ENCODE measurements around the gene LCN12. TPM values are rescaled to one million over a fixed set of nuclear protein-coding genes. Genes with fewer than 3 reads are reported as not detected.

The LCN12 gene
- total RNA-seq, 1 donor from 2014 or later: not detected

GRCh38 chr9:136946228-136947027 lies 5.6 kb upstream of the LCN12 start:
- no peaks in the 10 kb centered on the region for H3K27me3 ChIP-seq
- peaks cover 60% of the 10 kb centered on the region for H3K4me1 ChIP-seq
- peaks cover 0 to 20% of the 10 kb centered on the region in 2 donors for H3K36me3 ChIP-seq
- H3K9me3 ChIP-seq: no peaks in the 10 kb centered on the region
- no peak overlapping the region for H3K4me3 ChIP-seq
- intact Hi-C loops (cut with DNase I): no loop called here
- H3K27ac ChIP-seq: no peak overlapping the region
- no peak for DNase-seq (ENCODE audit: extremely low spot score in 2 of 2)
- TF ChIP-seq POLR2A (IDR thresholded peaks at IDR 0.05) (no peak), POLR2AphosphoS5 (IDR thresholded peaks at IDR 0.05; ENCODE audit: insufficient read depth in 1 of 2, low read depth in 1 of 2) (no peak), CTCF (IDR thresholded peaks at IDR 0.05) (no peak)

- DNase-seq (ENCODE audit: extremely low spot score in 2 of 2): no peak
Measured at GRCh38 chr9:136947028-136947891, 4.8 kb upstream of the LCN12 start.

GRCh38 chr9:136947955-136948510 lies 4.0 kb upstream of the LCN12 start:
- Histone ChIP-seq H3K4me1 (peaks cover 65% of the 10 kb centered on the region), H3K27ac (no peak overlapping the region), H3K4me3 (no peak overlapping the region), H3K36me3 (peaks cover 0 to 4% of the 10 kb centered on the region in 2 donors), H3K27me3 (no peaks in the 10 kb centered on the region), H3K9me3 (no peaks in the 10 kb centered on the region)
- DNase-seq (ENCODE audit: extremely low spot score in 2 of 2): no peak
- TF ChIP-seq POLR2A (IDR thresholded peaks at IDR 0.05) (no peak), CTCF (IDR thresholded peaks at IDR 0.05) (peak in 2 of 3 experiments; percentile 37 to 41)
- intact Hi-C loops (cut with DNase I): no loop called here

More at GRCh38 chr9:136947028-136947891, 4.8 kb upstream of the LCN12 start:
- Histone ChIP-seq H3K4me1 (peaks cover 69% of the 10 kb centered on the region), H3K27ac (no peak overlapping the region), H3K9me3 (no peaks in the 10 kb centered on the region), H3K27me3 (no peaks in the 10 kb centered on the region), H3K4me3 (no peak overlapping the region), H3K36me3 (peaks cover 0 to 12% of the 10 kb centered on the region in 2 donors)
- no peak for TF ChIP-seq CTCF (IDR thresholded peaks at IDR 0.05)
- TF ChIP-seq POLR2AphosphoS5 (IDR thresholded peaks at IDR 0.05; ENCODE audit: insufficient read depth in 1 of 2, low read depth in 1 of 2): no peak
- no peak for TF ChIP-seq POLR2A (IDR thresholded peaks at IDR 0.05)
- intact Hi-C loops (cut with DNase I): no loop called here

- peak overlapping the region; percentile 54 to 62 for H3K4me3 ChIP-seq
- intact Hi-C loops (cut with DNase I): no loop called here
- DNase-seq (ENCODE audit: extremely low spot score in 2 of 2): no peak
- no peaks in the 10 kb centered on the region for H3K27me3 ChIP-seq
- H3K36me3 ChIP-seq: no peaks in the 10 kb centered on the region
- peak overlapping the region; percentile 69 for H3K27ac ChIP-seq
- TF ChIP-seq POLR2AphosphoS5 (IDR thresholded peaks at IDR 0.05; ENCODE audit: insufficient read depth in 1 of 2, low read depth in 1 of 2) (no peak), POLR2A (IDR thresholded peaks at IDR 0.05) (no peak), CTCF (IDR thresholded peaks at IDR 0.05) (no peak)
- no peaks in the 10 kb centered on the region for H3K9me3 ChIP-seq
- H3K4me1 ChIP-seq: peaks cover 57% of the 10 kb centered on the region
Measured at GRCh38 chr9:136949239-136949816, 2.7 kb upstream of the LCN12 start.

All from vagina (tissue), 2 donors.